GM18873 (cell line): ENCODE measurements around the gene DNAJC11.

Experiments used
- ATAC-seq: cut with Tn5 transposase; IDR thresholded peaks from one replicate; pipeline ENCODE4 v1.9.1; 2021; ENCODE audit warnings: mild to moderate bottlenecking, moderate library complexity, moderate number of reproducible peaks; ENCODE audit not compliant: unreplicated experiment, low FRiP score

Gene DNAJC11

DNA sequence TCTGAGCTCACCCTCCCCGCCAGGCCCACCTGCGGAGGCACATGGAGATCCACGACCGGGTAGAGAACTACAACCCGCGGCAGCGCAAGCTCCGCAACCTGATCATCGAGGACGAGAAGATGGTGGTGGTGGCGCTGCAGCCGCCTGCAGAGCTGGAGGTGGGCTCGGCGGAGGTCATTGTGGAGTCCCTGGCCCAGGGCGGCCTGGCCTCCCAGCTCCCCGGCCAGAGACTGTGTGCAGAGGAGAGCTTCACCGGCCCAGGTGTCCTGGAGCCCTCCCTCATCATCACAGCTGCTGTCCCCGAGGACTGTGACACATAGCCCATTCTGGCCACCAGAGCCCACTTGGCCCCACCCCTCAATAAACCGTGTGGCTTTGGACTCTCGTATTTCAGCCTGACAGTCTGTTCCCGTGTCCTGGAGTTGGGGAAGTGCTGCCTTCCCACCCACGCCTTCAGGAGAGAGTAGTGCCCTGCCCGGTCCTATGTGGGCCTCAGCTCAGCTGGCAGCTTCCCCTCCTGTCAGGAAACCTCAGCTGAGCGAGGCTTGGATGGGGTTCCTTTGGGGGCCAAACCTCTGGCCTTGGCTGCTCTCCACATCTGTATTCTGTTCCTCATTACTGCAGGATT is 112.6 kb downstream of the DNAJC11 start:
- no peak for ATAC-seq

DNA sequence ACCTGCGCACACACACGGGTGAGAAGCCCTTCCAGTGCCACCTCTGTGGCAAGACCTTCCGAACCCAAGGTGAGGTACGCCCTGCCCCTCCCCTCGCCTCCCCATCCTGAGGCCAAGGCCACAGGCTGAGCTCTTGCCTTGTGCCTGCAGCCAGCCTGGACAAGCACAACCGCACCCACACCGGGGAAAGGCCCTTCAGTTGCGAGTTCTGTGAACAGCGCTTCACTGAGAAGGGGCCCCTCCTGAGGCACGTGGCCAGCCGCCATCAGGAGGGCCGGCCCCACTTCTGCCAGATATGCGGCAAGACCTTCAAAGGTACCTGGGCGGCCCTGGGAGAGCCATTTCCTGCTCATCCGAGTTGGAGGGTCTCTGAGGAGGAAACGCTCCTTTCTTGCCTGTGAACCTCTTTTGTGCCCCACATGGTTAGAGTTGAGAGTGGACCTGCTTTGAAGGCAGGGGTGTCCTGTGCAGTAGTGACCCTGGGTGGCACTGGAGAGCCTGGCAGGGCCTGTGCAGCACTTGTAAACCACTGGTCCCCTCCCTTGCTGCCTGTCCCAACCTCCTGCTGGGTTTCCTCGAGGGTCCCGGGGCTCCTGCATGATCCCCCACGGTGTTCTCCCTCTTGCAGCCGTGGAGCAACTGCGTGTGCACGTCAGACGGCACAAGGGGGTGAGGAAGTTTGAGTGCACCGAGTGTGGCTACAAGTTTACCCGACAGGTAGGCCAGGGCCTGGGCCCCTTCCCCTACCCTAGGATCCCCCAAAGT is 113.3 kb downstream of the DNAJC11 start:
- ATAC-seq: no peak

- no peak for ATAC-seq
Observed at GRCh38 chr1:6587261-6588005, 114.2 kb downstream of the DNAJC11 start.

DNA sequence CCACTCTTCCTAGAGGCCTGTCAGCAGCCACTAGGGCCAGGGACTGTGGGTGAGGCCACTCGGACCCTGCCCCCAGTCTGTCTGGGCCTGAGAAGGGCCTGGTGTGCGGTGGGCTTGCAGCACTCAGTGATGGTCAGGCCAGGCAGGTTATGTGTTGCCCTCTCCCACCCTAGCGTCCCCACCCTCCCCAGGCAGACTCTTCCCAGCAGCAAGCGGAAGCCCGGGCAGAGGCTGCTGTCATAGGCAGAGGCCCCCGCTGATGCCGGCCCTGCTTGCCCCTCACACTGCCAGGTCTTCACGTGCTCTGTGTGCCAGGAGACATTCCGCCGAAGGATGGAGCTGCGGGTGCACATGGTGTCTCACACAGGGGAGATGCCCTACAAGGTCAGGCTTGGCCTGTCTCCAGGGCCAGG is 115.2 kb downstream of the DNAJC11 start:
- no peak for ATAC-seq

- ATAC-seq: no peak
Observed at GRCh38 chr1:6585841-6586240, 115.8 kb downstream of the DNAJC11 start.

GRCh38 chr1:6585081-6585722 is 116.4 kb downstream of the DNAJC11 start:
- no peak for ATAC-seq
